ENCODE data around the gene HSPD1.
"Not testable (repeated sequence)": the region's sequence is repeated elsewhere in the genome, so short reads cannot be mapped to it uniquely, and the experiment has no call there.

Gene HSPD1

GRCh38 chr2:197450935-197451358, 48.7 kb downstream of the HSPD1 start:
- peak; percentile 16 for DNase-seq
- in situ Hi-C loops (cut with MboI; ENCODE audit: low pct_unique_long_range_greater_than_20kb, low sequenced_read_pairs) = not testable (repeated sequence)

- in situ Hi-C loops (cut with MboI; ENCODE audit: low pct_unique_long_range_greater_than_20kb, low sequenced_read_pairs) = no loop called here
- DNase-seq = no peak
Observed at GRCh38 chr2:197450465-197450864, 49.2 kb downstream of the HSPD1 start.

- in situ Hi-C loops (cut with MboI; ENCODE audit: low pct_unique_long_range_greater_than_20kb, low sequenced_read_pairs) = no loop called here
- no peak for DNase-seq
Observed at GRCh38 chr2:197446844-197447243, 52.8 kb downstream of the HSPD1 start.

- no peak for DNase-seq
- in situ Hi-C loops (cut with MboI; ENCODE audit: low pct_unique_long_range_greater_than_20kb, low sequenced_read_pairs) = no loop called here
Observed at GRCh38 chr2:197445746-197446145, 53.9 kb downstream of the HSPD1 start.

GRCh38 chr2:197442857-197443256, 56.8 kb downstream of the HSPD1 start:
- in situ Hi-C loops (cut with MboI; ENCODE audit: low pct_unique_long_range_greater_than_20kb, low sequenced_read_pairs) = no loop called here
- peak; percentile 20 for DNase-seq

- DNase-seq = no peak
- in situ Hi-C loops (cut with MboI; ENCODE audit: low pct_unique_long_range_greater_than_20kb, low sequenced_read_pairs) = no loop called here
Observed at GRCh38 chr2:197437380-197437779, 62.3 kb downstream of the HSPD1 start.
